ENCODE results near the gene PSAP. TPM values are rescaled to one million over a fixed set of nuclear protein-coding genes. Genes with fewer than 3 reads are reported as not detected.
"Not testable (repeated sequence)": the region's sequence is repeated elsewhere in the genome, so short reads cannot be mapped to it uniquely, and the experiment has no call there.

The PSAP gene
- total and polyA plus RNA-seq, 7 experiments from 2014 or later: 153 to 1,163 (median 281) TPM

DNA sequence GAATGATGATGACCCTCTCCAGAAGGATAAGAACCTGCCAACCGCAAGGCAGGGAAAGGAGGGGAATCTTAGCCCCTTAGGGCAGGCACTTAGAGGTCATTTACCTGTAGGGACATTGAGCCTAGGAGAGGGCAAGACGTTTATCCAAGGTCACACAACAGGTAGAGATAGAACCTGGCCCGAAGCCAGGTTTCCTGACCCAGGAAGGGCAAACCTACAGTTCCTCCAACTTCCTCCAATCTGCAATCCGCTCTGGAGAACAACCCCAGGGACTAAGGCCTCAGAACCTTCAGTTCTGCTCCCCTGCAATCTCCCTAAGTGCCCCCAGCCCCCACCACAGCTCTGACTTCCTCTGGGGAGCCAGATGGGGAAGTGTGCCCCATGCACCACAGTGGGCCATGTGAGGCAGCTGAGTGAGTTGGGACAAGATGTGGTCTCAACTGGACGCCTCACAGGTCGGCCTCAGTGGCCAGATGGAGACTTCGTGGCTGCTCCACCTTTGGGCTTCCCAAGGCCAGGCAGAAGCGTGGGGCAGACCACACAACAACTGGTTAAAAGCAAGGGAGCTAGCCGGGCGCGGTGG is 1.4 kb upstream of the PSAP start:
- peaks cover 7 to 14% of the 10 kb centered on the region in 2 donors for H3K4me1 ChIP-seq (ENCODE audit: control insufficient read depth in 2 of 2, insufficient read depth in 2 of 2, low read length in 2 of 2)
- H3K4me1 Mint-ChIP-seq: peaks cover 24 to 39% (median 37%) of the 10 kb centered on the region in 7 donors
- no peak overlapping the region for H3K27ac ChIP-seq (ENCODE audit: low read depth, low read length)

DNA sequence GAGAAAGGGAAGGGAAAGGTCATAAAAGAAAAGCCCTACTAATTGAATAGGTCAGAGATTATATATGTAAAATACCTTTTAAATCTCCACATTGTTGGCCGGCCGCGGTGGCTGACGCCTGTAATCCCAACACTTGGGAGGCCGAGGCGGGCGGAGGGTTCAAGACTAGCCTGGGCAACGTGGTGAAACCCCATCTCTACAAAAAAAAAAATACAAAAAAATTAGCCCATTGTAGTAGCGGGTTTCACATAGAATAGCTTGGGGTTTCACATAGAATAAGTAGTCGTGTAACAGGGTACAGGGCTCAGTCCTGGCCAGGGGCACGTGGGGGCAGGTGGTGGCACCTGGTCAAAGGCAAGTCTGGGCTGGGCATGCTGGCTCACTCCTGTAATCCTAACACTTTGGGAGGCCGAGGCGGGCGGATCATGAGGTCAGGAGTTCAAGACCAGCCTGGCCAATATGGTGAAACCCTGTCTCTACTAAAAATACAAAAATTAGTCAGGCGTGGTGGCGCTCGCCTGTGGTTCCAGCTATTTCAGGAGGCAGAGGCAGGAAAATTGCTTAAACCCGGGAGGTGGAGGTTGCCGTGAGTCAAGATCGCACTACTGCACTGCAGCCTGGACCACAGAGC is 529 bp upstream of the PSAP start:
- H3K27ac ChIP-seq (ENCODE audit: low read depth, low read length): peak overlapping the region; percentile 79
- peaks cover 7 to 14% of the 10 kb centered on the region in 2 donors for H3K4me1 ChIP-seq (ENCODE audit: control insufficient read depth in 2 of 2, insufficient read depth in 2 of 2, low read length in 2 of 2)
- CTCF ChIA-PET: interaction anchor here (0.5 to 0.9 kb wide), 3 partner anchors 10 to 868 kb away, joined by 3 read pairs; no protein-coding TSS in a partner anchor
- H3K4me3 ChIP-seq (ENCODE audit: low read length): peak overlapping the region; percentile 92
- POLR2A ChIA-PET: interaction anchor here (0.7 to 1.9 kb wide), 15 partner anchors 9 to 364 kb away, joined by 3 to 10 read pairs (median 4); partner anchors contain the start of genes ANAPC16 and VSIR
- H3K27me3 Mint-ChIP-seq; H3K36me3 ChIP-seq (ENCODE audit: control insufficient read depth in 2 of 3, insufficient read depth in 3 of 3, low read length in 3 of 3); H3K9me3 ChIP-seq (ENCODE audit: control insufficient read depth in 2 of 3, low read length in 3 of 3); H3K36me3 Mint-ChIP-seq; DNase-seq; ATAC-seq; H3K27me3 ChIP-seq (ENCODE audit: control insufficient read depth in 2 of 2, insufficient read depth in 2 of 2, low read length in 2 of 2); H3K9me3 Mint-ChIP-seq: not testable (repeated sequence)
- Mint-ChIP-seq H3K27ac (peak overlapping the region; percentile 79 to 96 (median 86)), H3K4me3 (peak overlapping the region; percentile 91 to 99 (median 96)), H3K4me1 (peaks cover 32 to 47% (median 44%) of the 10 kb centered on the region in 7 donors)
- intact Hi-C loops (cut with micrococcal nuclease): loop anchor here (1.0 to 5.0 kb wide), 14 partner anchors 12 to 1449 kb away; partner anchors contain the start of genes DNAJB12 (in 2 of the 2), VSIR (in 2 of the 2), EIF4EBP2 (in 1 of the 2) and MCU (in 1 of the 2)

More for the DNA sequence above, 1.4 kb upstream of the PSAP start:
- no peak overlapping the region for H3K4me3 ChIP-seq (ENCODE audit: low read length)
- H3K27ac Mint-ChIP-seq: peak overlapping the region in 1 of 9 donors; percentile 47
- H3K4me3 Mint-ChIP-seq: peak overlapping the region in 5 of 10 donors; percentile 10 to 99 (median 51)
- no peak for DNase-seq
- H3K36me3 ChIP-seq (ENCODE audit: control insufficient read depth in 2 of 3, insufficient read depth in 3 of 3, low read length in 3 of 3): peaks cover 0 to 6% (median 0%) of the 10 kb centered on the region in 3 experiments
- no peak for ATAC-seq
- H3K9me3 ChIP-seq (ENCODE audit: control insufficient read depth in 2 of 3, low read length in 3 of 3): no peaks in the 10 kb centered on the region
- intact Hi-C loops (cut with micrococcal nuclease): loop anchor here (5.0 kb wide), 4 partner anchors 45 to 1450 kb away; partner anchors contain the start of genes DNAJB12 (in 1 of the 2) and EIF4EBP2 (in 1 of the 2)
- ChIA-PET CTCF (no interaction called here), POLR2A (interaction anchor here (0.6 kb wide), 1 partner anchor 192 kb away, joined by 3 read pairs; no protein-coding TSS in a partner anchor)
- peaks cover 0 to 2% (median 0%) of the 10 kb centered on the region in 11 donors for H3K9me3 Mint-ChIP-seq
- peaks cover 0 to 3% (median 0%) of the 10 kb centered on the region in 5 donors for H3K36me3 Mint-ChIP-seq
- no peaks in the 10 kb centered on the region for H3K27me3 ChIP-seq (ENCODE audit: control insufficient read depth in 2 of 2, insufficient read depth in 2 of 2, low read length in 2 of 2)
- no peaks in the 10 kb centered on the region for H3K27me3 Mint-ChIP-seq

GRCh38 chr10:71850021-71850742 is 869 bp downstream of the PSAP start:
- Mint-ChIP-seq H3K27ac (peak overlapping the region; percentile 79 to 96 (median 86)), H3K9me3 (peaks cover 0 to 2% (median 0%) of the 10 kb centered on the region in 11 donors), H3K36me3 (peaks cover 0 to 5% (median 3%) of the 10 kb centered on the region in 5 donors), H3K27me3 (no peaks in the 10 kb centered on the region), H3K4me1 (peaks cover 39 to 57% (median 55%) of the 10 kb centered on the region in 7 donors), H3K4me3 (peak overlapping the region; percentile 91 to 99 (median 96))
- H3K4me1 ChIP-seq (ENCODE audit: control insufficient read depth in 2 of 2, insufficient read depth in 2 of 2, low read length in 2 of 2): peaks cover 7 to 14% of the 10 kb centered on the region in 2 donors
- peak overlapping the region; percentile 92 for H3K4me3 ChIP-seq (ENCODE audit: low read length)
- intact Hi-C loops (cut with micrococcal nuclease): loop anchor here (2.0 to 5.0 kb wide), 8 partner anchors 17 to 1448 kb away; partner anchors contain the start of genes DNAJB12 (in 2 of the 2), EIF4EBP2 (in 1 of the 2) and MCU (in 1 of the 2)
- POLR2A ChIA-PET: interaction anchor here (0.5 to 1.9 kb wide), 18 partner anchors 10 to 477 kb away, joined by 3 to 10 read pairs (median 4); partner anchors contain the start of genes ANAPC16 and VSIR
- H3K9me3 ChIP-seq (ENCODE audit: control insufficient read depth in 2 of 3, low read length in 3 of 3): no peaks in the 10 kb centered on the region
- DNase-seq: no peak
- CTCF ChIA-PET: interaction anchor here (1.6 kb wide), 1 partner anchor 13 kb away, joined by 6 read pairs; no protein-coding TSS in a partner anchor
- no peaks in the 10 kb centered on the region for H3K27me3 ChIP-seq (ENCODE audit: control insufficient read depth in 2 of 2, insufficient read depth in 2 of 2, low read length in 2 of 2)
- no peak for ATAC-seq
- H3K36me3 ChIP-seq (ENCODE audit: control insufficient read depth in 2 of 3, insufficient read depth in 3 of 3, low read length in 3 of 3): peaks cover 0 to 6% (median 0%) of the 10 kb centered on the region in 3 experiments
- H3K27ac ChIP-seq (ENCODE audit: low read depth, low read length): peak overlapping the region; percentile 79

DNA sequence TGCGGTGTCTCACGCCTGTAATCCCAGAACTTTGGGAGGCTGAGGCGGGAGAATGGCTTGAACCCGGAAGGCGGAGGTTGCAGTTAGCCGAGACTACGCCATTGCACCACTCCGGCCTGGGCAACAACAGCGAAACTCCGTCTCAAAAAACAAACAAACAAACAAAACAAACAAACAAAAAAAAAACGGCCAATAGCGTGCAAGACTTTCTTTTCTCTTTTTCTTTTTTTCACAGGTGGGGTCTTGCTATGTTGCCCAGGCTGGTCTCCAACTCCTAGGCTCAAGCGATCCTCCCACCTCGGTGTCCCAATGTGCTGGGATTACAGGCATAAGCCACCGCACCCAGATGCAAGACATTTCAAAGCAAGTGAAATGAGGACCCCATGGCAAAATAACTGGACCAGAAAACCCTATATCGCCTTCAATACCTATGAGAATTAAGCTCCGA is 1.6 kb downstream of the PSAP start:
- Mint-ChIP-seq H3K9me3 (peaks cover 0 to 2% (median 0%) of the 10 kb centered on the region in 11 donors), H3K27me3 (no peaks in the 10 kb centered on the region), H3K4me1 (peaks cover 41 to 64% (median 61%) of the 10 kb centered on the region in 7 donors), H3K36me3 (peaks cover 0 to 7% (median 7%) of the 10 kb centered on the region in 5 donors), H3K4me3 (peak overlapping the region; percentile 91 to 99 (median 96)), H3K27ac (peak overlapping the region in 2 of 9 donors; percentile 80 to 85)
- ATAC-seq (no peak), DNase-seq (no peak)
- Histone ChIP-seq H3K9me3 (ENCODE audit: control insufficient read depth in 2 of 3, low read length in 3 of 3) (no peaks in the 10 kb centered on the region), H3K27me3 (ENCODE audit: control insufficient read depth in 2 of 2, insufficient read depth in 2 of 2, low read length in 2 of 2) (no peaks in the 10 kb centered on the region), H3K4me1 (ENCODE audit: control insufficient read depth in 2 of 2, insufficient read depth in 2 of 2, low read length in 2 of 2) (peaks cover 7 to 14% of the 10 kb centered on the region in 2 donors), H3K27ac (ENCODE audit: low read depth, low read length) (no peak overlapping the region), H3K36me3 (ENCODE audit: control insufficient read depth in 2 of 3, insufficient read depth in 3 of 3, low read length in 3 of 3) (peaks cover 0 to 6% (median 0%) of the 10 kb centered on the region in 3 experiments), H3K4me3 (ENCODE audit: low read length) (peak overlapping the region; percentile 92)
- POLR2A ChIA-PET: interaction anchor here (0.8 to 1.9 kb wide), 3 partner anchors 9 to 264 kb away, joined by 3 to 4 read pairs (median 4); no protein-coding TSS in a partner anchor
- intact Hi-C loops (cut with micrococcal nuclease): no loop called here
- CTCF ChIA-PET: interaction anchor here (0.7 to 1.6 kb wide), 2 partner anchors 12 to 81 kb away, joined by 4 to 6 read pairs; no protein-coding TSS in a partner anchor

DNA sequence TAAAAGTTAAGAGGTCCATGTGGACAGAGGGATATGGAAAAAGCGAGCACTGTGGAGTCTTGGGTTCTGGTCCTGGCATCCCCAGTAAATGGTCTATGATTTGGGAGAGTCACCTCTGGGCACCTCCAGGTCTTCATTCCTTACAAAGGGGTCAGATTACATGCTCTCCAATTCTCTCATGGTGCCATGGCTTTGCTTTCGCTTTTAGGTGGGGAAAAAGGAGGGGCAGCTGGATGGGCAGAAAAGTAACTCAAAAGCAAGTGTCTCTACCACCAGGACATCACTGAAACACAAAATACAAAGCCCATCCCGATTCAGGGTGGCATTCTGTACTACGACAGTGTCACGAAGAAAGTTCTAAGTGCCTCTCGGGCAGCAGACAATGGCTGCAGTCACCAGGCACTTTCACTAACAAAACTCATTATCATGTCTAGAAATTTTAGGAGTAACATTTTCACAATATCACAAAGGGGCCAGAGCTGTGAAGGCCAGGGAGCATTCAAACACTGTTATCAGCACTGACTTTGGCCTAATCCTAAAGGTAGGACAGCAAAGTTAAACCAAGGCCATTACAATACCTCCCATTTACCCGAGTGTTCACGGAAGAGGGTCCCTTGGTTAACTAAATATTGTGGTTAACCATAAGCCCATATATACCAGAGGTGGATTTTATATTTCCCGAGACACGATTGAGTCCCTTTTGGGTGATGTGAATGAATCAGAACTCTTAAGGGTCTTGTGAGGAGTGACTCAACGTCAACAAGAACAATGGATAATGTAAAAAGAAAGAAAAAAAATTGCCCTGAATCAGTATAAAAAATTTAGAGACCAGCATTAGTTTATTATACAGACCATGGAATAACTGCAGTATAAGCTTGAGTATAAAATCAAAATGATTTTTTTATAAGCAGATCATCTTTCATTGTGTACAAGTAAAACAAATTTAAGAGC is 2.5 kb downstream of the PSAP start:
- Histone ChIP-seq H3K4me3 (ENCODE audit: low read length) (no peak overlapping the region), H3K27me3 (ENCODE audit: control insufficient read depth in 2 of 2, insufficient read depth in 2 of 2, low read length in 2 of 2) (no peaks in the 10 kb centered on the region), H3K9me3 (ENCODE audit: control insufficient read depth in 2 of 3, low read length in 3 of 3) (no peaks in the 10 kb centered on the region), H3K4me1 (ENCODE audit: control insufficient read depth in 2 of 2, insufficient read depth in 2 of 2, low read length in 2 of 2) (peaks cover 7 to 14% of the 10 kb centered on the region in 2 donors), H3K36me3 (ENCODE audit: control insufficient read depth in 2 of 3, insufficient read depth in 3 of 3, low read length in 3 of 3) (peaks cover 0 to 6% (median 0%) of the 10 kb centered on the region in 3 experiments), H3K27ac (ENCODE audit: low read depth, low read length) (no peak overlapping the region)
- intact Hi-C loops (cut with micrococcal nuclease): no loop called here
- peaks cover 0 to 7% (median 7%) of the 10 kb centered on the region in 5 donors for H3K36me3 Mint-ChIP-seq
- no peak for DNase-seq
- ChIA-PET POLR2A (interaction anchor here (0.8 kb wide), 2 partner anchors 9 to 263 kb away, joined by 3 to 4 read pairs; no protein-coding TSS in a partner anchor), CTCF (interaction anchor here (0.5 to 0.7 kb wide), 2 partner anchors 82 to 756 kb away, joined by 3 to 4 read pairs; no protein-coding TSS in a partner anchor)
- H3K4me1 Mint-ChIP-seq: peaks cover 45 to 73% (median 68%) of the 10 kb centered on the region in 7 donors
- peak overlapping the region in 4 of 9 donors; percentile 10 to 73 (median 33) for H3K27ac Mint-ChIP-seq
- peak overlapping the region; percentile 32 to 99 (median 72) for H3K4me3 Mint-ChIP-seq
- no peak for ATAC-seq
- no peaks in the 10 kb centered on the region for H3K27me3 Mint-ChIP-seq
- H3K9me3 Mint-ChIP-seq: peaks cover 0 to 2% (median 0%) of the 10 kb centered on the region in 11 donors

Measured in naive thymus-derived CD4-positive, alpha-beta T cell (primary cell).